ENCODE measurements around the gene NDUFAF8. TPM values are rescaled to one million over a fixed set of nuclear protein-coding genes. Genes with fewer than 3 reads are reported as not detected.
A peak's percentile ranks its signal among the peaks of the same experiment; 100 is the strongest.

Gene NDUFAF8
- total RNA-seq, 2 donors from 2014 or later: 23.2 to 29.9 TPM

GRCh38 chr17:81199482-81199830 is 39.7 kb upstream of the NDUFAF8 start:
- ATAC-seq (no peak), DNase-seq (no peak)
- intact Hi-C loops (cut with DNase I, micrococcal nuclease): no loop called here

- intact Hi-C loops (cut with DNase I, micrococcal nuclease): no loop called here
- ATAC-seq: no peak
- DNase-seq: no peak
These were observed 38.9 kb upstream of the NDUFAF8 start for GRCh38 chr17:81200201-81200600.

DNA sequence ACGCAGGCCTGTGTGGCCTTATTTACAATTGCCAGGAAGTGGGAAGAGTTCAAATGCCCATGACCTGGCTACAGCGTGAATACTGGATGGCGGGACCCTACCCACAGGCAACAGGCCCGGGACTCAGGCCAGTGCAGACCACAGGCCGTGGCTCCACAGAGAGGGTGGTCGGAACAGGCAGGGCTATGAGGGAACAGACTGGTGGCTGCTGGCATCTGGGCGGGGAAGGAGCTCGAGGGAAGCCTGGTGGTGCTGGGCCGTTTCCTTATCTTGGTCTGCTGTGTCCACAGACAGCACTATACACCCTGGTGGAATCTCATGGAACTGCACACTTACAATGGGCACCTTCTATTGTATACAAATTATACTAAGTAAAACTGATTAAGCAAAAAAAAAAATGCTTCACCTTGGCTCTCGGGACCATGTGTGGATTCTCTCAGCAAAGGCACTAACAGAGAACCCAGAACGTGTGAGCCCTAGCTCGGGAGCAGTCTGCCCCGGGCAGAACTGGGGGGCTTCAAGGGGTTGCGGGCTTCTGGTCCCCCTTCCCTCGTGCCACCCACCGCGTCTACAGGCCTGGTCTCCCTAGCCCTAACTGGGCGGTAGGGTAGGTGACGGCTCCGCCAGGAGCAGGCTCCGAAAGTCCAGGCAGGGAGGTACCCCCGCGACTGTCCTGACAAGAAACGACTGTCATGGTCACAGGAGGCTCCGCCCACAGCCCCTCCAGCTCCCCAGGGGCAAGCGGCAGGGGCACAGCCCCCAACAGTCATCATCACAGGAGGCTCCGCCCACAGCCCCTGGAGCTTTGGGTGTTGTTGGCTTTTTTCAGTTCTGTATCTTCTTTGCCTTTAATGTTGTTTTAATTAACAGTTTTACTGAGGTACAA is 38.2 kb upstream of the NDUFAF8 start:
- DNase-seq: peak; percentile 62 to 66
- intact Hi-C loops (cut with DNase I, micrococcal nuclease): no loop called here

DNA sequence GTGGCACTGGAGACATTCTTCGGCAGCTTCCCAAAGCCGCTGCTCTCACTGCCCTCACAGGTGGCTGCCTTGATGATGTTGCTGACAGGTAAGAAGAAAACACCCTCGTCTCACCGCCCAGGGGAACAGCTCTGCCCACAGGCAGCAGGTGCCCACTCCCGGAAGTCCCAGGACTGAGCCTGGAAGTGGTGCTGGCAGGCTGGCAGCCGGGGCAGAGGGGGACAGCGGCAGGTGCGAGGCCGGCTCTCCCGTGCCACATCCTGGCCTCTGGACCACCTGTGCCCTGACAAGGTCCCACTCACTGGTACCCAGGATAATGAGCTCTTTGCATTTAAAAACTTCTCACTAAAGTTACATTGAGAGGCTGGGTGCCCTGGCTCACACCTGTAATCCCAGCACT is 36.8 kb upstream of the NDUFAF8 start:
- ATAC-seq (no peak), DNase-seq (no peak)
- intact Hi-C loops (cut with DNase I, micrococcal nuclease): no loop called here

More for the DNA sequence above, 38.2 kb upstream of the NDUFAF8 start:
- peak; percentile 94 for ATAC-seq

- intact Hi-C loops (cut with DNase I, micrococcal nuclease): no loop called here
- ATAC-seq (no peak), DNase-seq (no peak)
These were observed 36.0 kb upstream of the NDUFAF8 start for GRCh38 chr17:81203136-81203535.

DNA sequence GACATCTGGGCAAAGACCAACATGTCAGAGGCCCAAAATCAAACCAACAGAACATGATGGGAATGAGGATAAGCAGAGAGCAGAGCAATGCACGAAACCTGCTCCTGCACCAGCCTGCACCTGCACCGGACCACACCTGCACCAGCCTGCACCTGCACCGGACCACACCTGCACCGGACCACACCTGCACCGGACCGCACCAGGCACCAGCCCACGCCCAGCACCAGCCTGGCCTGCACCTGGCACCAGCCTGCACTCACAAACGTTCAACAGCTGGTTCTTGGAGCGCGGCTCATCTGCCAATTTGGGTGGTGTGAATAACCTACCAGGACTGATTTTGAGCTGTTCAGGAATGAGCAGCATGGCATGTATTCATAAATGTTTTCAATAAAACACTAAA is 34.5 kb upstream of the NDUFAF8 start:
- intact Hi-C loops (cut with DNase I, micrococcal nuclease): no loop called here
- ATAC-seq (peak; percentile 68), DNase-seq (peak in 1 of 2 donors; percentile 38)

- intact Hi-C loops (cut with DNase I, micrococcal nuclease): no loop called here
- DNase-seq: no peak
- ATAC-seq: no peak
These were observed 33.0 kb upstream of the NDUFAF8 start for GRCh38 chr17:81206166-81206565.

DNA sequence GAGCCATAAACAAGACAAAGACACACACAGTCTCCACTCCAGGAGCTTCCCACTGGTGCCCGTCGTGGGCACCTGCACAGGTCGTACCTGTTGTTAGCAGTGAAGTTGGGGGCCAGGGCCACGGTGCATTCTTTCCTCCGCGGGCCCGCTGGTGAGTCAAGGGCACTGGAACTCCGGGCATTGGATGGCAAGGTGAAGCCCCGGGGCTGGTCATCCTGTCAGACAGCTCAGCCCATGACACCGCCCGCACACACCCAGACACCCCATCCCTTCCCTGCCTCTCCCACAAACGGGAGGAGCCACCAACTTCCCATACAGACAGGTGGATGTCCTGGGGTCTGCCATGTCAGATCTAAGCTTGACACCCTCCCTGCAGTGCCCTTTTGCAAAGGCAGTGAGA is 32.5 kb upstream of the NDUFAF8 start:
- DNase-seq (no peak), ATAC-seq (no peak)
- intact Hi-C loops (cut with DNase I, micrococcal nuclease): no loop called here

- intact Hi-C loops (cut with DNase I, micrococcal nuclease): no loop called here
- ATAC-seq: no peak
- DNase-seq: no peak
These were observed 31.2 kb upstream of the NDUFAF8 start for GRCh38 chr17:81207610-81208581.

DNA sequence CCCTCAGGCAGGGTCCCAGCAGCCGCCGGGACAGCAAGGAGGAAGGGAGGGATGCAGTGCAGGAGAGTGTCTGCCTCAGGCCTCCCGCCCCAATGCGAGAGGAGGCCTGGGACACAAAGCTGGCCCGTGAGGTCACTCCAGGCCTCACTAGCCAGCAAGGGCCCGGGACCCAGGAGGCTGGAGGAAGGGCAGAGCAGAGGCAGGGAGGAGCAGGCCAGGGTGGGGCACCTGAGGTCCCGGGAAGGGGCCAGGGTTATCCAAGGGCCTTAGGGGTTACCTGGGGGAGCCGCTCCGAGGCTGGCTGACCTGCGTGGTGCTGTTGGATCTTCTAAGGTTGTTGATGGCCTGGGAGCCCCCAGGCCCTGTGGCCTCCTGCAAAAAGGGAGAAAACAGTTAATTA is 30.5 kb upstream of the NDUFAF8 start:
- DNase-seq: no peak
- ATAC-seq: no peak
- intact Hi-C loops (cut with DNase I, micrococcal nuclease): no loop called here

GRCh38 chr17:81209141-81209540 is 30.0 kb upstream of the NDUFAF8 start:
- no peak for ATAC-seq
- DNase-seq: no peak
- intact Hi-C loops (cut with DNase I, micrococcal nuclease): no loop called here

- ATAC-seq: no peak
- DNase-seq: no peak
- intact Hi-C loops (cut with DNase I, micrococcal nuclease): no loop called here
These were observed 28.7 kb upstream of the NDUFAF8 start for GRCh38 chr17:81210466-81210865.

DNA sequence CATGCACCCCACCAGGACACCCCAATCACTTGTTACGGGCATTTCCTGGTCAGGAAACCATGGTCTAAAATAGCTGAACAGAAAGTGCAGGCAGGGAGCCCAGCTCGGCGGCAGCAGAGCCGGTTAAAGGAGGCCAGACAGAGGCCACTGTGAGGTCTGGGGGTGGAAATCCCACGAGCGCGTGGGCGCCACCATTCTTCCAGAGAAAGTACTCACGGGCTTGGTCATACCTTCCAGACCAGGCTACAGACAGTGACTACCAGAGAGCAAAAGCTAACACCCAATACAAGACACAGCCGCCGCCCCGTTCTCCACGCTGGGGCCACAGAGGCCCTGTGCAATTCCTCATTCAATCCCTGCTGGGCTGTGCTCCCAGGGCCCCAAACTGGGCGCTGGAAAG is 28.2 kb upstream of the NDUFAF8 start:
- ATAC-seq: no peak
- no peak for DNase-seq
- intact Hi-C loops (cut with DNase I, micrococcal nuclease): no loop called here

- intact Hi-C loops (cut with DNase I, micrococcal nuclease): no loop called here
These were observed 26.8 kb upstream of the NDUFAF8 start for GRCh38 chr17:81212365-81212764.

DNA sequence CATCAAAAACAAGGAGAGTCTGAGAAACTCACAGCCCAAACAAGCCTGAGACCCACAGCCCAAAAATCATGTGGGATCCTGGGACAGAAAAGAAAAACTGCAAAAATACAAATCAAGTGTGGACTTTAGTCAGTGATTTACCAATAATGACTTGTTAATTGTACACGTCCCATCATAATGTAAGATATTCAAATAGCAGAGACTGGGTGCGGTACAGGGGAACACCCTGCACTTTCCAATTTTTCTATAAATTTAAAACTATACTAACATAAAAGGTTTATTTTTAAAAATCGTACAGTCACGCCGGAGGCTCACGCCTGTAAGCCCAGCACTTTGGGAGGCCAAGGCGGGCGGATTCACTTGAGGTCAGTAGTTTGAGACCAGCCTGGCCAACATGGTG is 25.1 kb upstream of the NDUFAF8 start:
- ATAC-seq: no peak
- no peak for DNase-seq
- intact Hi-C loops (cut with DNase I, micrococcal nuclease): no loop called here

More at GRCh38 chr17:81212365-81212764, 26.8 kb upstream of the NDUFAF8 start:
- DNase-seq: no peak
- no peak for ATAC-seq

DNA sequence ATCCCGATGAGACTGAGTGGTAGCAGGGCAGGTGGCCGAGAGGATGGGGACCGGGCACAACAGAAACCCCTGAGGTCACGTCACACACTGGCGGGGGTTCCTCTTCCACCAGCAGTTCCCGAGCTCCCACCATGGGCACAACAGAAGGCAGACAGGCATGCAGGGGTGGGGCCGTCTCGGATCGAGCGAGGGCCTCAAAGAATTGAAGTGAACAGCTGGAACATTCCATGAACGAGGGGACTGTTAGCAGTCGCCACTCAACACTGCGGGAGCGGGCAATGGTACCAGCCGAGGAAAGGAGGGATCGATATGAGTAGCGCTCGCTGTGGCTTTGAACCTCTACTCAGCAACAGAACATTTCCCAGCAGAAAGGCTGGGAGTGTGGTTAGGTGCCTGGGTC is 21.6 kb upstream of the NDUFAF8 start:
- DNase-seq (no peak), ATAC-seq (no peak)
- intact Hi-C loops (cut with DNase I, micrococcal nuclease): no loop called here

GRCh38 chr17:81218459-81218858 is 20.7 kb upstream of the NDUFAF8 start:
- ATAC-seq (no peak), DNase-seq (no peak)
- intact Hi-C loops (cut with DNase I, micrococcal nuclease): no loop called here

- DNase-seq (no peak), ATAC-seq (no peak)
- intact Hi-C loops (cut with DNase I, micrococcal nuclease): no loop called here
These were observed 20.1 kb upstream of the NDUFAF8 start for GRCh38 chr17:81218991-81219390.

- DNase-seq: no peak
- no peak for ATAC-seq
- intact Hi-C loops (cut with DNase I, micrococcal nuclease): no loop called here
These were observed 19.5 kb upstream of the NDUFAF8 start for GRCh38 chr17:81219476-81220180.
